Measurements from ENCODE around the gene TAF11L14.
"Not testable (repeated sequence)": the region's sequence is repeated elsewhere in the genome, so short reads cannot be mapped to it uniquely, and the experiment has no call there.

The TAF11L14 gene
- total RNA-seq: 0 reads per million in 4 donors

- no peak for DNase-seq
These were observed at the start of gene TAF11L14 for GRCh38 chr5:17634160-17634559. TSS of gene TAF11L14 (plus strand) at chr5:17634460.

GRCh38 chr5:17585658-17586057 lies 48.6 kb upstream of the TAF11L14 start, which contains the start of gene TAF11L7:
TSS of gene TAF11L7 (minus strand) at chr5:17585758.
- not testable (repeated sequence) for DNase-seq

GRCh38 chr5:17590860-17591259 lies 43.4 kb upstream of the TAF11L14 start, which contains the start of gene TAF11L8:
TSS of gene TAF11L8 (minus strand) at chr5:17590960.
- not testable (repeated sequence) for DNase-seq

- not testable (repeated sequence) for DNase-seq
These were observed 40.0 kb upstream of the TAF11L14 start, which contains the start of gene TAF11L9 for GRCh38 chr5:17594255-17594654. TSS of gene TAF11L9 (minus strand) at chr5:17594394.

- DNase-seq: not testable (repeated sequence)
These were observed 36.5 kb upstream of the TAF11L14 start, which contains the start of gene TAF11L10 for GRCh38 chr5:17597728-17598127. TSS of gene TAF11L10 (minus strand) at chr5:17597828.

- not testable (repeated sequence) for DNase-seq
These were observed 30.4 kb upstream of the TAF11L14 start, which contains the start of gene TAF11L11 for GRCh38 chr5:17603880-17604279. TSS of gene TAF11L11 (plus strand) at chr5:17604183.

GRCh38 chr5:17604951-17605350 lies 29.3 kb upstream of the TAF11L14 start:
- no peak for DNase-seq

GRCh38 chr5:17607461-17607860 lies 26.8 kb upstream of the TAF11L14 start:
- not testable (repeated sequence) for DNase-seq

GRCh38 chr5:17610092-17610491 lies 24.2 kb upstream of the TAF11L14 start, which contains the start of gene TAF11L12:
TSS of gene TAF11L12 (plus strand) at chr5:17610392.
- DNase-seq: not testable (repeated sequence)

- no peak for DNase-seq
These were observed 19.2 kb upstream of the TAF11L14 start for GRCh38 chr5:17614872-17615605.

GRCh38 chr5:17619354-17619753 lies 14.9 kb upstream of the TAF11L14 start:
- no peak for DNase-seq

GRCh38 chr5:17620627-17621026 lies 13.6 kb upstream of the TAF11L14 start:
- DNase-seq: no peak

- DNase-seq: no peak
These were observed 8.6 kb upstream of the TAF11L14 start for GRCh38 chr5:17625686-17626085.

- DNase-seq: not testable (repeated sequence)
These were observed 2.5 kb upstream of the TAF11L14 start, which contains the start of gene TAF11L13 for GRCh38 chr5:17631788-17632187. TSS of gene TAF11L13 (plus strand) at chr5:17632088.

GRCh38 chr5:17649232-17649631 lies 15.0 kb downstream of the TAF11L14 start:
- DNase-seq: not testable (repeated sequence)

- not testable (repeated sequence) for DNase-seq
These were observed 21.0 kb downstream of the TAF11L14 start for GRCh38 chr5:17655201-17655759.

GRCh38 chr5:17655921-17656320 lies 21.7 kb downstream of the TAF11L14 start:
- DNase-seq: no peak

- DNase-seq: no peak
These were observed 28.9 kb downstream of the TAF11L14 start for GRCh38 chr5:17663182-17663581.

- DNase-seq: no peak
These were observed 31.6 kb downstream of the TAF11L14 start for GRCh38 chr5:17665836-17666235.

- no peak for DNase-seq
These were observed 32.5 kb downstream of the TAF11L14 start for GRCh38 chr5:17666726-17667235.

- no peak for DNase-seq
These were observed 36.1 kb downstream of the TAF11L14 start for GRCh38 chr5:17670353-17670752.

- DNase-seq: no peak
These were observed 44.6 kb downstream of the TAF11L14 start for GRCh38 chr5:17678751-17679324.

GRCh38 chr5:17679597-17680203 lies 45.4 kb downstream of the TAF11L14 start:
- DNase-seq: no peak

Data from T-helper 1 cell (primary cell).